ENCODE results near the gene CREB5.
"Not testable (repeated sequence)": the region's sequence is repeated elsewhere in the genome, so short reads cannot be mapped to it uniquely, and the experiment has no call there.

CREB5 gene, protein sequence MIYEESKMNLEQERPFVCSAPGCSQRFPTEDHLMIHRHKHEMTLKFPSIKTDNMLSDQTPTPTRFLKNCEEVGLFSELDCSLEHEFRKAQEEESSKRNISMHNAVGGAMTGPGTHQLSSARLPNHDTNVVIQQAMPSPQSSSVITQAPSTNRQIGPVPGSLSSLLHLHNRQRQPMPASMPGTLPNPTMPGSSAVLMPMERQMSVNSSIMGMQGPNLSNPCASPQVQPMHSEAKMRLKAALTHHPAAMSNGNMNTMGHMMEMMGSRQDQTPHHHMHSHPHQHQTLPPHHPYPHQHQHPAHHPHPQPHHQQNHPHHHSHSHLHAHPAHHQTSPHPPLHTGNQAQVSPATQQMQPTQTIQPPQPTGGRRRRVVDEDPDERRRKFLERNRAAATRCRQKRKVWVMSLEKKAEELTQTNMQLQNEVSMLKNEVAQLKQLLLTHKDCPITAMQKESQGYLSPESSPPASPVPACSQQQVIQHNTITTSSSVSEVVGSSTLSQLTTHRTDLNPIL

DNA sequence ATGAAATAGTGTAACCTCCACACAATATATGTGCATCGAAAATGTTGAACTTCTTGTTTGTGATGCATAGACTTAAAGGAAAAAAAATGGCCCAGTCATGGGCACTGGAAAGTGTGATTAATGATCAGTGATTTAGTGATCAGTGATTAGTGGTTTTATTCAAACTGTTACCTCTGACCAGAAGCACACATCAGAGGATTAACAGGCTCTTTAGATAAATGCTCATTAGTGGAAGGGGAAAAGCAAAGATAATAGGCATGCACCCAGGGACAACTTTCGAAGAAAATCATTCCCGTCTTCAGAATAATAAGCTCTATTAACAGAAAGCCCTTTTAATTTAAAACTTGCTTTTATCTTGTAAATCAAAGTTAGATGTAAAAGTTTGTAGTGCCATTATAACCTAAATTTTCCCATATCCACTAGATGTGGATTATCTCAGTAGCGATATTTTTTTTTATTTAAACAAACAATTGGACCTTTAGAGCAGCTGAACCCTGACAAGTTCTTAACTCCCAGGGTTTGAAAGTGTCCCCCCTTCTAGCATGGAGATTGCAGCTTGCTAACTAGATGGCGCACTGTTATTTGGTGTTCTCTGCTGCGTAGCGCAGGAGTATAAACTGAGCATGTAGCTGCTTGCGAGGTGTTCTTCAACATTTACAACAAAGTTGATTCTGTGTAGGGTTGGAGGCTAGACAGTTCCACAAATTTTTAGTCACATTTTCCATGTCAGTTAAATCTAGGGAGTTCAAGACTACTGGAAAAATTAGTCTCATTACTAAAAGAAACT is at the start of gene CREB5:
TSS of gene CREB5 (plus strand) at position 643 of the 787 bp plus-strand sequence. CDS start 397 bp downstream, outside the sequence.
- DNase-seq (ENCODE audit: low read depth in 2 of 2), result no peak

DNA sequence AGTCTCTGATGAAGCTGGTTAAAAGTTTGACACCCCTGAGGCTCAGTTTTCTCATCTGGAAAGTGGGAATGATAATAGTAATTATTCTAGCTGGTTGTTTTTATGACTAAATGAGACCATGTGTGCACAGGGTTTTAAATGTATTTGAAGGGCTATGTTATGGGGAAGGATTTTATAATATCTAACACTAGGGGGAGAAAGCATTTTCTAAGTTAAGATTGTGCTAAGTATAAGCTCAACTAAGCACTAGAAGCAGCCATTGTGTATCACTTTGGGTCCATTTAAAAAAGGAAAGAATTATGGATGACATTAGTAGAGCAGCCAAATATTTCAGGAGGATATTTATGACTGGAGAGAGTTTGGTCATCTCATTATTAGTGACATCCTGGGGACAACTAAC is 49.5 kb upstream of the CREB5 start:
- DNase-seq (ENCODE audit: low read depth in 2 of 2), result no peak

DNA sequence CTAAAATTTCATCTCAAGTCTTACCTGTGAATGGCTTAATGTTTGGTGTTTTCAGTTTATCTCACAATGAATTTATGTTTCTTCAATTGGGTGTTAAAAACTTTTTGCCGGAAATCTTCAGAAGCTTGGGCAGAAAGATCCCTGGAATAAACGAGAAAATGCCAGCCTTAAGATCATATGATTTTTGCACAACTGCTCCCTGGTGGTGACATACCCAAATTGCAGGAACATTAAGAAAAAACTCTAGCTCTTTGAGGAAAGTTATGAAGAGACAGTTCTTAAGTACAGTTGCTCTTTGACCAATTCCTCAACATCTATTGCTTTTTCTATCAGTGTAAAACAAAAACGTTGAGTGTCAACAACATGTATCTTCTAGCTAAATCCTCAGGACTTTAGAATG is 48.2 kb upstream of the CREB5 start:
- DNase-seq (ENCODE audit: low read depth in 2 of 2), result no peak

DNA sequence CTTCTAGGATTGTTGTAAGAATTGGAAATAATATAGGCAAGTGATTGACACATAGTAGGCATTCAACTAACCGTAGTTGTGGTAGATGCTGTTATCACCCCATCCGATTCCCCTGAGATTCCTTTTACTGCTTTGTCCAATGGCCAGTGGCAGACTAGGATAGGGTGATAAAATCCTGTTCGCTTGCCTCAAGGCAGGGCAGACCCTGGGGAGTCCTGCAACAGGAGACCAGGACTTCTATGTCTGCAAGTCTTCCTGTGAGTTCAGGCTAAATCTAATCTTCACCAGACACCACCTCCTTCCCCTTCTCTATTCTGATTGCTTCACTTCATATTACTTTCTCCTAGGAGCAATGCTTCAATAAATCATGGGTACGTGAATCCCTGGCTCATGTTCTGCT is 42.8 kb upstream of the CREB5 start:
- no peak for DNase-seq (ENCODE audit: low read depth in 2 of 2)

DNA sequence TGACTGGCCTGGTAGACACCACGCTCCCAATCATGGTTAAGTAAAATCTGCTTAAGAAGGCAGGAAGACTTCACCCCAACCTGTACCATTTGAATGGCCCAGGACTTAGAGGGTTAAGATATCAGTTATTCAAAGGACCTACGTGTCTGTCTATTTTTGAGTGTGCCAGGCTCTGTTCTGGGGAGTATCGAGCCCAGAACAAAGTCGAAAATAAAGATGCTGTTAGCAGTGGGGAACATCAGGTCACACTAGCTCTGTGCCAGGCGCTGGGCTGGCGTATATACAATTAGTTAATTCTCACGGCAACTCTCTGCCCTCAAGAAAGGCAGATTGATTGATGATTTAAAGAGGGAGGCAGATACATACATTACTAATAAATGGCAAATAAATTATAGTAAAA is 40.5 kb upstream of the CREB5 start:
- no peak for DNase-seq (ENCODE audit: low read depth in 2 of 2)

DNA sequence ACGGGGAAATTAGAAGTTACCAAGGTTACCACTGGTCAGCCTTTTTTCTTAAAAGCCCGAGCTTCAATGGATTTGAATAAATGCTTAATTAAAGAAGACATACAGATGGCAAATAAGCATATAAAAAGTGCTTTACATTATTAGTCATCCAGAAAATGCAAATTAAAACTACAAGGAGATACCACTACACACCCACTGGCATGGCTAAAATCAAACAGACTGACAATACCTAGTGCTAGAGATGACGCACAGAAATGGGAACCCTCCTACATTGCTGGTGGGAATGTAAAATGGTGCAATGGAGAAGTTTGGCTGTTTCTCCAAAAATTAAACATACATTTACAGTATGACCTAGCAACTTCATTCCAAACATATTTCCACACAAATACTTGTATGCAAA is 38.3 kb upstream of the CREB5 start:
- DNase-seq (ENCODE audit: low read depth in 2 of 2), result no peak

DNA sequence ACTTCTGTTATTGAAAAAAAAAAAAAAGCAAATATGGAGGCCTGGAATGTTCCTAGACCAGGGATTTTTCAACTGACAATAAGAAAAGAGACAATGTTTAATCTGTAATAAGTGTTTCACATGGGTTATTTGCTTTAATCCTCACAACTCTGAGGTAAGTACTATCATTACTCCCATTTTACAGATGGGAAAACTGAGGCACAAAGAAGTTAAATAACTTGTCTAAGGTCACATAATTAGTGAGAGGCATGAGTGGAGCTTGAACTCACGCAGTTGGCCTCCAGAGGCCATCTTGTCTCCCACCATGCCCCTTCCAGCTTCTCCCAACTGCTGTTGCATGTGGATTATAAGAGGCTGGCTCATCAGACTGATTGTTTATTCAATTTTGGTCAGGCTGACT is 36.6 kb upstream of the CREB5 start:
- DNase-seq (ENCODE audit: low read depth in 2 of 2), result no peak

DNA sequence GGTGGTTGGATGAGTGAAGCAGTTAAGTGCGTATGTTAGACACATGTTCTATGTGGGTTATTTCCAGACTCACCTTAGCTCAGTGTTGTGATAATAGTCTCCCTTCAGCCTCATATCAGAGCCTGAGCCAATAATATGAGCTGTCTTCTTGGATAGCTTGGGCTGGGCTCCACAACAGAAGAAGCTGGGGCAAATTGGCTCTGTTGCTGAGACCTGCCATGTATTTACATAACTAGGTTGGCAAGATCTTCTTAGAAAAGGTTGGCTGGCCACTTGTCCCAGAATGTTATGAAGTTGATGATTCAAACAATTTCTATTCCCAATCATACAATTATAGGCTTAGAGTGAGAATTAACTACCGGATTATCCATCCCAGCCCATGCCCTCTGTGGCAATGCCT is 35.7 kb upstream of the CREB5 start:
- no peak for DNase-seq (ENCODE audit: low read depth in 2 of 2)

DNA sequence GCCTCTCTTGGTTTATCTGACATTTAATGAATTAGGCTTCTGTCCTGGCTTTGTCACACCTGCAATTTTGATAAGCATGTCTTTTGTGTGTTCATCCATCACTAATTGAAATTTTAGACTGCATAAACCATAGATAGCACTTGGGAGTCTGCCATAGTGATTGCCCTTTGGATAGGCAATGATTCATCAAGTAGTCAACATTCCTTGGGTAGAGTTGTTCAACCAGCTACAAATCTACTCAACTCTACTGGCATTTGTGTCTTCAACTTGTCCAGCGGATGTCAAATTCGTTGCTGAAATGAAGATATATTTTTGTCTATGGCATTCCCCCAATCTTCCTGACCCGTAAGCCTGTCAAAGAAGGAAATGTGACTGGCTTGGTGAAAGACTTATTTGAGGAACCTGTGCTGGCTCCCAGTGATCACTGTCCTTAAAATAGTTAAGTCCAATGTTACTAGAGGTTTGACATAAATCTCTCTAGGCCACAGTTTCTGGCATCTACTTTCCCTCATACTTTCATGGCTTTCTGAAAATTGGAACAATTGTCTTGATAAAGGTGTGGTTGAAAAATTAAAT is 33.7 kb upstream of the CREB5 start:
- no peak for DNase-seq (ENCODE audit: low read depth in 2 of 2)

DNA sequence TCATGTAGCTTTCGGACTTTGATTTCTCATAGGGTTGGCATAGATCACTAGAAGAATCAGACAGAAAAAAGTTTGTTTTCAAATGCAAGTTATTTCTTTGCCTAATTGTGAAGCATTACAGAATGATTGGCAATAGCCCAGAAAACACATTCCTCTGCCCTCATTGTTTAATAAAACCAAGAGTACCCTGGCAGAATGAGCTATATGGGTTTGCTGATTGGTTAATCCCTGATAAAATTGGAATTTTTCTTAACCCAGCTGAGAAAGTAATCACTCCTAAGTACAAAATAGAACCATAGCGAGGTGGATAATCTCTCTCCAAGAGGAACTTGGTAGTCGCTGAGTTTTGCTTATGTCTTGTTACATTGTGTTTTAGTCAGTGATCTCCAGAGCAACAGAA is 30.9 kb upstream of the CREB5 start:
- no peak for DNase-seq (ENCODE audit: low read depth in 2 of 2)

DNA sequence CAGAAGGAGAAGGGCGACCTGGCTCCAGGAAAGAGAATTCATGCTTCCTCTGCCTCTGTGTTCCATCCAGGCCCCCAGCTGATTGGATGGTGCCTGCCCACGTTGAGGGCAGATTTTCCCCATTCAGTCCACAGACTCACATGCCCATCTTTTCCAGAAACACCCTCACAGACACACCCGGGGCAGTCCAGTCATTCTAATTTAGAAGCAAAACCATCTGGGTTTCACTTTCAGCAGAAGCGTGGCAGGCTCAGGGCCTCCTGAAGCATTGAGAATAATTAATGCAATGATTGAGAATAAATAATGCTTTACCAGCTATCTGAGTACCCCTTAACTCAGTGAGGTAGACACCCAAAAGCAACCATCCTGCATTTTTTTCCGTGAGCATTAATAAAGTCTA is 30.2 kb upstream of the CREB5 start:
- DNase-seq (ENCODE audit: low read depth in 2 of 2), result no peak

DNA sequence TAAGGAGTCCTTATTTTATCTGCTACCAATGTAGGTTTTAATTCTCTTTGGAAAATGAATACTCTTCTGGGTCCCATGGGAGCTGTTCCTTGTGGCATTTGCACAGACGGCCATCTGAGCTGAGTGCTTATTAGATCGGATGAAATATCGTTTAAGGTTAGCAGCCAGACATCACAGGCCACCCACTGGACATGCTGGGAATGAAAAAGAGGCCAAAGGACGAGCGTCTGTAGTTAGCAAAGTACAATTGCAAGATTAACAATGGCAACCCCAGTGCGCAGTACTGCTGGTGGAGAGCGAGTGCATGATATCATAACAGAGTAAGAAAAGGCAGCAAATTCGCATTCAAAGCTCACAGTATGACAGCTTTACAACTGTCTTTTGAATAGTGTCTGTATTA is 28.3 kb upstream of the CREB5 start:
- DNase-seq (ENCODE audit: low read depth in 2 of 2), result no peak

DNA sequence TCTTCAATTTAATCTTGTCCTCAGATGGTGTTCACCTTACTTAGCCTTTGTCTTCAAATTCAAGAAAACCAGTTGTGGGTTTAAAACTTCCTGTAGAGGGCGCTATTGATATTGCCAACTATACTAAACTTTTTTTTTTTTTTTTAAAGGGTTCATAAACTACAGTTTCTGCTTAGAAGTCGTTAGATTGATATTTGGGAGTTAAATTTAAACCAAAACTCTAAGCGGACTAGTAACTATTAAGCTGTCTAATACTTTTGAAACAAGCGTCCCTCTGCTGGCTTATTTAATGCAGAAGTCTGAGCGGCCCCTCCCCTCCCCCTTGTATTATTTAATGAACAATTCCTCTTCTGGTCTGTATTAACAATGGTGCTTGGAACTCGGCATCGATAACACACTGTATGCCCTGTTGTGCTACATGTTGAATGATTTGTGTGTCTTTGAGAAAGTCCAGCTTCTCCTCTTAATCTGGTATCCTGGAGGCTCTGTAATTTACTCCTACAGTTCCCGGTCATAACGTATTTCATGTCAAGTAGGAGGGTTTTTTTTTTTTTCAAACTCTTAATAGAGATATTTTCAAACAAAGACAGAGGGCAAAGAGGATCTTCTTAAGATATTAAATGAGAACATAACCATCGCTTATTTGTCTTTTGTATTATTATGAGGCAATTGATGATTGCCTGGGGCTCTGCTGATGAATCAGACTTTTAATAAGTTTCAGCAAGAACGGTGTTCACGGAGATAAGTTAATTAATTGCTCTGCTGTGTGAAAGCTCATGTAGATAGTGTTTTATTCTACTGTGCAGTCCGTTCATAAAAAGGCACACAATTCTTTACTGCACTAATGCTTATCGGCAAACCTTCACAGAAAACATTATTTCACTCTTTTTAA is 22.6 kb upstream of the CREB5 start:
- no peak for DNase-seq (ENCODE audit: low read depth in 2 of 2)

DNA sequence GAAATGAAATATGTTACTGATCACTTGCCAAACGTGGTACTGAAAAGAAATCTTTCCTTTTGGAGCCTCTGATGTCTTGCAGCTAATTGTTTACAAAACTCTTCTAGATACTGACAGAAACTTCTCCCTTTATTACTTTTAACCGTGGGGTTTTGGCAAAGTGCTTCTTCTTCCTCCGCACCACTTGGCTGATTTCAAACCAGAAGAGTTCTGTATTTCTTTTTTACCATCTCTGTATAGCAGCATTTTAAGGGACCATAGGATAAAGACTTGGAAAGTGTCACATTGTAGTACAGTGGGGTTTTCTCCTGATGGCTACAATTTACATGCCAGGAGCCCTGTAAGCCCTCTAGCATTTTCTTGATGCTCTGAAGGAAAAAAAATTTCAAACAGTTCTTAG is 21.9 kb upstream of the CREB5 start:
- no peak for DNase-seq (ENCODE audit: low read depth in 2 of 2)

DNA sequence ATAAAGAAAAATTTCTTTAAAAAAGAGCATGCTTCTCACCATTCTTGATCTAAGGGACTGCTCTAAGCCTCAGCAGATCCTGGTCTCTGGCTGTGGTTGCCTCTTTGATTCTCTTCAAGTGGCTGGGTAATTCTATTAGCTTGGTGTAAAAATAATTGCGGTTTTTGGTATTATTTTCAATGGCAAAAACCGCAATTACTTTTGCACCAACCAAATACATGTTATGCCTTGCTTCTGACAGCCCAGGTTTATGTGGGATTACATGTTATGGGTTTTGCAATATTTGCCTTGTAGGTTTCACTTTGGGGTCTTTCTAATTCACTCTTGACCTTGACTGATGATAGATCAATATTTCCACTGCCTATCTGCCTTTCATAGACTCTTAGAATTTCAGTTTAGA is 20.0 kb upstream of the CREB5 start:
- DNase-seq (ENCODE audit: low read depth in 2 of 2), result no peak

DNA sequence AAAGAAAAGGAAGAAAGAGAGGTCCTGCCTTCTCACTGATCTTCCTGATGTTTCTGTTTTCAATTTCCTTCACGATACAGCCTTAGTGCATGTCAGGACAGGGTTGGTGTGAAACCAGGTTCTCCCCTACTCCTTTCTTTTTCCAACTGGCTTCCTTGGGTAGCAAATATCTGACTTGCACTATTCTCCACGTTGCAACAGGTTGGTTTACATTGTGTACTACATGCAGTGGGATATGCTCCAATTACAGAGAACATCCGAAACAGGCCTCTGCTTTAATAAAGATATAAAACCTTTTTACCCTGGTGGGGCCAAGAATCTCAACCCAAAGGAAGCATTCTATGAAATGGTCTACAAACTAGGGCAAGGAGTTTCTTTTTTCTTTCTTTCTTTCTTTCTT is 16.9 kb upstream of the CREB5 start:
- no peak for DNase-seq (ENCODE audit: low read depth in 2 of 2)

DNA sequence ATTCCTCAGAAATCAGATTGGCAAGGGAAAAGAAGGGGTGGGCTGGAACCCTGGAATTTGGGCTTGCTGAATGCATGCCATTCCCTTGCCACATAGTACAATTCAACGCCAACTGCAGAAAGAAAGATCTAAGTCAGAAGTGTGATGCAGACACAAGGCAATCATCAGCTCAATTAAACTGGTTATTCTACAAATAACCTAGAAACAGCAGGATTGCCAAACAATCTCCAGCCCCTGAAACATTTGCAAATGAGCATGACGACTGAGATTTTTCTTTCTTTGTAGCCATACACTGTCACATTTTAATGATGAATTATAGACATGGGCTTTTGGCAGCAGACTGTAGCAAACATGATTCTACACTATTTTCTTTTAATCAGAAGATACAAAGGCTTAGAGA is 16.5 kb upstream of the CREB5 start:
- no peak for DNase-seq (ENCODE audit: low read depth in 2 of 2)

DNA sequence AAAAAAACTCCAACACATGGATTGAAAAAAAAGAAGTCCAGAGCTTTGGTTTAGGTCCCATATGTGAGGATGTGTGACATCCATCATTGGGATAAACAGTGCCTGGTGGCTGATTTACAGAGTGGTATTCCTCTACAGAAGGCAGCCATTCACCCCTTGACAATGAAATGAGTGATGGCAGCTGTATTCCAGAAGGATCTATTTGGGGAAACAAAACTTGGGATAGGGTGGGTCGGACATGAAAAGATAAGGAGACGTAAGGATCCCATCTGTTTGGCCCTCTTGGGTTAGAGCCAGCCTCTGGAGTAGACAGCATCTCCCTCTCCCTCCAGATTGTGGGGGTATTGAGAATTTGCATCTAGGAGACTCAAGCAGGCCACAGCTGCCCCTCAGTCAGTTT is 15.2 kb upstream of the CREB5 start:
- DNase-seq (ENCODE audit: low read depth in 2 of 2), result no peak

DNA sequence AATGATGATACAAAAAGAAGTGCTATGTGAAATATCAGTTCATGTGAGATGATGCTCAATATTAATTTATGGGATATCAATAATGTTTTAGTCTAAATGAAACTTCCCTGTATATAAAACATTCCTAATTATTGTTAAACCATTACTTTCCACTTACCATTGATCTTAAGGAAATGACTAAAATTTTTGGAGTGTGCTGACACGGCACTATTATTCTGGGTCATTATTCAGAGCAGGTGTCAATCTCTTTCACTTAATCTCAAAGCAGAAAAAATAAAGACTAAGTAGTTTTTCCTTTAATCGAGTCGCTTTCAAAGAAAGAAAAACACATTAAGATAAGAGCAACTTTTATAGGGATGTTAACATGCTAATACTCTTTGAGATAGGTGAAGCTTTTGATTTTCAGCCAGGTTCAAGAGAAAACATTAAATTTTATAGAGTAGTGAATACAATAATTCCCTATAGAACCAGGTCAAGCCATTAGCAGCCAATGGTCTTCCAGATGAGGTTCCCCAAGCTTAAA is 11.4 kb upstream of the CREB5 start:
- no peak for DNase-seq (ENCODE audit: low read depth in 2 of 2)

DNA sequence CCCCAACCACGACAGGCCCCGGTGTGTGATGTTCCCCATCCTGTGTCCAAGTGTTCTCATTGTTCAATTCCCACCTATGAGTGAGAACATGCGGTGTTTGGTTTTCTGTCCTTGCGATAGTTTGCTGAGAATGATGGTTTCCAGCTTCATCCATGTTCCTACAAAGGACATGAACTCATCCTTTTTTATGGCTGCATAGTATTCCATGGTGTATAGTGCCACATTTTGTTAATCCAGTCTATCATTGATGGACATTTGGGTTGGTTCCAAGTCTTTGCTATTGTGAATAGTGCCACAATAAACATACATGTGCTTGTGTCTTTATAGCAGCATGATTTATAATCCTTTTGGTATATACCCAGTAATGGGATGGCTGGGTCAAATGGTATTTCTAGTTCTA is 10.8 kb upstream of the CREB5 start:
- DNase-seq (ENCODE audit: low read depth in 2 of 2), result not testable (repeated sequence)

DNA sequence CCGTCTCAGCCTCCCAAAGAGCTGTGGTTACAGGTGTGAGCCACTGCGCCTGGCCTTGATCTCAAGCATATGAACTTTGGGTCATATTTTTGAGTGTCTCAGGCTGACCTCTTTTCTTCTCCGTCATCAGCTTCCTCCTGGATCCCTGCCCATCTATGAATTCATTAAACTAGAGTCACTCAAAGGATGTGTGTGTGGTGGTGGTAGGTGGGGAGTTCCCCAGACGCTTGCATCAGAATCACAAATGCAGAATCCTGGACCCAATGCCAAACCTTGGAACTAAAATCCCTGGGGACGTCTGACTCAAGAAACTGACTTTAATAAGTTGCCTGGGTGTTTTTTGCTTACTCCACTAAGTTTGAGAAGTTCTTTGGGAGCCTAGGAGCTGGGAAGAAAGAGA is 6.7 kb upstream of the CREB5 start:
- no peak for DNase-seq (ENCODE audit: low read depth in 2 of 2)
